Keratinocyte (primary cell): ENCODE measurements around the gene AQR.

ENCODE experiments used
- EZH2 ChIP-seq: IDR thresholded peaks from one replicate; pipeline ENCODE4 v1.6.1; 2012; ENCODE audit warnings: inconsistent platforms, mild to moderate bottlenecking, low read length, moderate library complexity
- TF ChIP-seq, protein P1 (sequence below), 3 experiments: IDR thresholded peaks in 1 of 3; conservative IDR thresholded peaks in 1 of 3; optimal IDR thresholded peaks in 1 of 3; 2 replicates in 2 of 3; 3 replicates in 1 of 3; pipeline versions ENCODE3 to v1.5.1; 2011; ENCODE audit warnings: low read length in 3 of 3, mild to moderate bottlenecking in 3 of 3, moderate library complexity in 2 of 3, control low read depth in 1 of 3, inconsistent platforms in 1 of 3; ENCODE audit not compliant: insufficient read depth in 2 of 3; ENCODE audit errors: extremely low read depth in 1 of 3

GRCh38 chr15:34869110-34869509 is 100.4 kb downstream of the AQR start:
- TF ChIP-seq, protein P1, sequence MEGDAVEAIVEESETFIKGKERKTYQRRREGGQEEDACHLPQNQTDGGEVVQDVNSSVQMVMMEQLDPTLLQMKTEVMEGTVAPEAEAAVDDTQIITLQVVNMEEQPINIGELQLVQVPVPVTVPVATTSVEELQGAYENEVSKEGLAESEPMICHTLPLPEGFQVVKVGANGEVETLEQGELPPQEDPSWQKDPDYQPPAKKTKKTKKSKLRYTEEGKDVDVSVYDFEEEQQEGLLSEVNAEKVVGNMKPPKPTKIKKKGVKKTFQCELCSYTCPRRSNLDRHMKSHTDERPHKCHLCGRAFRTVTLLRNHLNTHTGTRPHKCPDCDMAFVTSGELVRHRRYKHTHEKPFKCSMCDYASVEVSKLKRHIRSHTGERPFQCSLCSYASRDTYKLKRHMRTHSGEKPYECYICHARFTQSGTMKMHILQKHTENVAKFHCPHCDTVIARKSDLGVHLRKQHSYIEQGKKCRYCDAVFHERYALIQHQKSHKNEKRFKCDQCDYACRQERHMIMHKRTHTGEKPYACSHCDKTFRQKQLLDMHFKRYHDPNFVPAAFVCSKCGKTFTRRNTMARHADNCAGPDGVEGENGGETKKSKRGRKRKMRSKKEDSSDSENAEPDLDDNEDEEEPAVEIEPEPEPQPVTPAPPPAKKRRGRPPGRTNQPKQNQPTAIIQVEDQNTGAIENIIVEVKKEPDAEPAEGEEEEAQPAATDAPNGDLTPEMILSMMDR (optimal IDR thresholded peaks at IDR 0.05 in 1 of 3, IDR thresholded peaks at IDR 0.05 in 1 of 3, conservative IDR thresholded peaks at IDR 0.05 in 1 of 3; ENCODE audit: extremely low read depth in 1 of 3, insufficient read depth in 2 of 3, low read length in 3 of 3), result no peak
- TF ChIP-seq EZH2, result no peak
